CD4-positive, alpha-beta T cell treated with Interleukin-6 for 4 hours (primary cell): ENCODE results near the gene ROMO1.
"Not testable (repeated sequence)": the region's sequence is repeated elsewhere in the genome, so short reads cannot be mapped to it uniquely, and the experiment has no call there.

ENCODE experiments used
- DNase-seq: peaks from one replicate; pipeline ENCODE4 v3.0.0-alpha.2; 2020; ENCODE audit warnings: mixed read lengths

Gene ROMO1

DNA sequence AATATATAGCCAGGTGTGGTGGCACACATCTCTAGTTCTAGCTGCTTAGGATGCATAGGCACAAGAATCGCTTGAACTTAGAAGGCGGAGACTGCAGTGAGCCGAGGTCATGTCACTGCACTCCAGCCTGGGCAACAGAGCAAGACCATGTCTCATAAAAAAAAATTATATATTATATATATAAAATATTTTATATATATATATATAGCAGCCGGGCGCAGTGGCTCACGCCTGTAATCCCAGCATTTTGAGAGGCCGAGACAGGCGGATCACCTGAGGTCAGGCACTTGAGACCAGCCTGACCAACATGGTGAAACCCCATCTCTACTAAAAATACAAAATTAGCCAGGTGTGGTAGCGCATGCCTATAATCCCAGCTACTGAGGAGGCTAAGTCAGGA, 13.8 kb upstream of the ROMO1 start:
- not testable (repeated sequence) for DNase-seq

GRCh38 chr20:35686872-35687271, 12.3 kb upstream of the ROMO1 start:
- not testable (repeated sequence) for DNase-seq

GRCh38 chr20:35690265-35690664, 8.9 kb upstream of the ROMO1 start:
- no peak for DNase-seq

DNA sequence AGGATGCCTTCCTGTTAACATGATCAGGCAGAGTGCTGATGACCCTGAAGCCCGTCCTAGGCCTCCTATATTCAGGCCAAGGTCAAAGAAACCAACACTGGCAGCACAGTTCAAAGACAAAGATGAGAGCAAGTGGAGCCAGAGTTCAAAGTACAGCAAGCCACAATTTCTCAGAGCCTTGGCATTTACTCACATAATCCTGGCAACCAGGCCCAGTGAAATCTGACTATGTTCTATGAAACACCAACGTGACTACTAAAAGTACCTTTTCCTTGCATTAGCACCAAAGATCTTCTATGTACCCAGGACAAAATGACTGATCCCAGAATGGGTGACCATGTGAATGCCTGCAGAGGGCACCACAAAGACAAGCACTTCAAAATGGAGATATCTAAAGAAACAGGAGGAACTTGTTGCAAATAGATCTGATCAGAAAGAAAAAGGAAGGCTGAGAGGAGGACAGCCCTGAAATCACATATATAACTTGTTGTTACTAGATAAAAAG, 3.9 kb upstream of the ROMO1 start:
- DNase-seq = no peak

- no peak for DNase-seq
Measured at GRCh38 chr20:35695978-35696377, 3.2 kb upstream of the ROMO1 start.

DNA sequence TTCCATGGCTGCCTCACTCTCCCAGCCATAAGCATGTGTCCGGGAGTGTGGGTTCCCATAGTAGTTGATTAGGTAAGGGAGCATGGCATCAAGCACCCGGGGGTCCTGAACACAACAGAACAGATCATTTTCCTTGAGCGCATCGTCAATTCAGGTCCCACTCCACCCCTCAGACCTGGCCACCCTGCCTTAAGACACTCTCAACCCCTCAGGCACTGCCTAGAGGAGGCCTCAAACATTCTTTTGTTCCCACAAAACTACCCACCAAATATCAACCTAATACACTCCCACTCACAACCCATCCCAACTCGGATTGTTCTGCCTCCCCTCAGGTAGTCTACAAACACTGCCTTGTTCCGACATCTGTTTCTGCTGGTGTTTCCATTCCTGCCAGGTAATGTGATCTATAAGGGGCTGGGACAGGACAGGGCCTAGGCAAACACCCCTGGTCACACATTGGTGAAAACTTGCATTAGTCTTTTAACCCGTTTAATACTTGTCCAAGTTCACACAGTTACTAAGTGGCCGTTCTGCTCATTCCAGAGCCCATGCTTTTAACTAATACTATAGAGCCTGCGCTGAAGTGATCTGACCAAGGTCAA, 1.4 kb upstream of the ROMO1 start:
- no peak for DNase-seq

DNA sequence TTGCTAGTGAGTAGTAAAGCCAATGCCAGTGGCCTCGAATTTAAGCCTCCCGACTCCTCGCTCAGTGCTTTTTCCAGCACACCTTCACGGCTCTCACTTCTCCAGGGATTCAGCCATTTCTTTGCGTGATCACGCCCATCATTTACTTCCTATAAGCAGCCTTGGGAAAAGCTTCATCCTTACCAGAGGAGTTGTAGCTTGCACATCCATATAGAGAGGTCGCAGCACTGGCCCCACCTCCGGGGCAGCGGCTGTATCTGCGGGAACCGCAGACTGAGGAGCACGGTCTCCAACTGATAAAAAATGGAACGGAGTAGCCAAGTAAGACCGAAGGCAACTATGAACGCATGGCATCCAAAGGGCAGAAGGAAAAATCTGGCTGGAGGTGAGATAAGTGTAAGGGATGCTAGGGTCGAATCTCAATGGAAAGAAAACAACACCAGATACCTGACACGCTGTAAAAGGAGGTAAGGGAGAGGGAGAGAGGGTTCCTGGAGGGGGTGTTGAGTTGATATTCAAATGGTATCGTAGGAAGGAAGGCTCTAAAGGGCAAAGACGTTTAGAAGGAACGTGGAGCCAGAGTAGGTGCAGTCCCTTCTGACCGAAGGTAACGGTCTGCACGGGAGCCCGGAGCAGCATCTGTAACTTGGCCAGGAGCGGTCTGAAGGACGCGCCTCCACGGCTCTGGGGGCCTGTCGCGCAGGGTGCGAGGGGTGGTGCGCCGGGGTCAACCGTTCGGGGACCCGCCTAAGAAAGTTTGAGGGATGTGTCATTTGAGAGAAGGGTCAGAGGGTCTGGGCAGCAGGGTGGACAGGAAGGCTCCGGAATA, 693 bp upstream of the ROMO1 start:
- peak; percentile 19 for DNase-seq

GRCh38 chr20:35699957-35700624, 886 bp downstream of the ROMO1 start:
- no peak for DNase-seq

DNA sequence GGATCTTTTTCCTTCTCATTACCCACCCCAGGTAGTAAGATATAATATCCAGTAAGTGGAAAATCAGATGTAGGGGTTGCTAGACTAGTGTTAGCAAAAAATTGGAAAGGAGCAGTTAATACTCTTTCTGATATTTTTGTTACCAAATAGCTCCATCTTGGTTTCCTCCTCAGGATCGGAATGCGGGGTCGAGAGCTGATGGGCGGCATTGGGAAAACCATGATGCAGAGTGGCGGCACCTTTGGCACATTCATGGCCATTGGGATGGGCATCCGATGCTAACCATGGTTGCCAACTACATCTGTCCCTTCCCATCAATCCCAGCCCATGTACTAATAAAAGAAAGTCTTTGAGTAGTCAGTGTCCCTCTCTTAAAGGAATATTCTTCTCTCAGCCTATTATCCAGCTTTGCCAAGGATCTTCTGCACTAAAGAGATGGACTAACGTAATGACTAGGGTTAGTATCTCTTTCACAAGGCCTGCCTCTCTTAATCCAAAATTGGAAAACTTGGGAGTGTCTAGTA, 1.5 kb downstream of the ROMO1 start:
- no peak for DNase-seq

- no peak for DNase-seq
Measured at GRCh38 chr20:35702051-35702823, 3.0 kb downstream of the ROMO1 start.

- no peak for DNase-seq
Measured at GRCh38 chr20:35702824-35703695, 3.9 kb downstream of the ROMO1 start.

- DNase-seq = no peak
Measured at GRCh38 chr20:35704514-35705261, 5.5 kb downstream of the ROMO1 start.

DNA sequence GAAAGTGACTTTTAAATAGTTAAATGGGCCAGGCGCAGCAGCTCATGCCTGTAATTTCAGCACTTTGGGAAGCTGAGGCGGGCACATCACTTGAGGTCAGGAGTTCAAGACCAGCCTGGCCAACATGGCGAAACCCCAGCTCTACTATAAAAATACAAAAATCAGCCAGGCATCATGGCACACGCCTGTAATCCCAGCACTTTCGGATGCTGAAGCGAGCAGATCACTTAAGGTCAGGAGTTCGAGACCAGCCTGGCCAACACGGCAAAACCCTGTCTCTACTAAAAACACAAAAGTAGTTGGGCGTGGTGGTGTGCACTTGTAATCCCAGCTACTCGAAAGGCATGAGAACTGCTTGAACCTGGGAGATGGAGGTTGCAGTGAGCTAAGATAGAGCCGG, 6.7 kb downstream of the ROMO1 start:
- DNase-seq = not testable (repeated sequence)

GRCh38 chr20:35706591-35707529, 7.7 kb downstream of the ROMO1 start:
- not testable (repeated sequence) for DNase-seq

GRCh38 chr20:35708502-35708901, 9.3 kb downstream of the ROMO1 start:
- no peak for DNase-seq

- DNase-seq = no peak
Measured at GRCh38 chr20:35709259-35709658, 10.1 kb downstream of the ROMO1 start.

DNA sequence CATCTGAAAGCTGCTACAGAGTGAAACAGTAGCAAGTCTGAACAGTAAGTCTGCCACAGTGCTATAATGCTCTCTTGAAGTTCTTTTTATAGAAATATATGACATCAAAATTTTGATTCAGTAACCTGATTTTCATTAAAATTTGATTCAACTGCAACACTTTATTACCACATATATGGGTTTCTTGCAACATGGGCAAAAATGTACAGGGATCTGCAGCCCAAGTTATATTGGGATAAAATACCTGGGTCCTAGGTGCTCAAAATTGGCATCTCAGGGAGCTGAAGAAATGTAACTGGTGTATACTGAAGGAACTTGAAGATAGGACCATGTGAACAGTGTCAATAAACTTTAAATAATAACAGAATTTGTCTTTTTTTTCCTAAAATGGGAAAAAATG, 10.8 kb downstream of the ROMO1 start:
- no peak for DNase-seq

- no peak for DNase-seq
Measured at GRCh38 chr20:35710884-35711587, 11.8 kb downstream of the ROMO1 start.

DNA sequence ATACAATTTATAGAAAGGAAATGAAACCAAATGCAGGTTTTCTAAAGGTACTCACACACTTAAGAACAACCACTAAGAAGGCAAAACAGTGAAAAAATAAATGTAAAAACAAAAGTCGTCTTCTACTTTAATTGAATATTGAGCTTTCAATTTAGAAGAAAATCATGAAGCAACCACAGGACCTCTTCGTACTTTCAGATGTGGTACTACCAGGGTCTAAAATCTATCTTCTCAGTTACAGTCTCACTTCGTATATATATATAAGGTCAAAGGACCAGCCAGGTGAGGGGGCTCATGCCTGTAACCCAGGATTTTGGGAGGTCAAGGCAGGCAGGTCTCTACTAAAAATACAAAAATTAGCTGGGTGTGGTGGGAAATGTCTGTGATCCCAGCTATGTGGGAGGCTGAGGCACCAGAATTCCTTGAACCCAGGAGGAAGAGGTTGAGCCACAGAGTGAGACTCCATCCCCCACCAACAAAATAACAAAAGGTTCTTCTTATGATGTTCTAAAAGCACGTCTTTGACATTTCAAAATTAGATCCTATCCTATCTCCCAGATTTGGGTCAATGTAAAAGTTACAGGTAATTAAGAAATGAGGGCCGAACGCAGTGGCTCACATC, 12.5 kb downstream of the ROMO1 start:
- no peak for DNase-seq
